Measurements from ENCODE around the gene WTIP. TPM values are rescaled to one million over a fixed set of nuclear protein-coding genes. Genes with fewer than 3 reads are reported as not detected.

Gene WTIP
- total and polyA plus RNA-seq, 2 of the 13 experiments (the other 11 are each of a cell fraction or from before 2014, with no cell fraction given): 15.0 to 18.1 TPM

- TF ChIP-seq ZNF280B (CRISPR knock-in tag; IDR thresholded peaks at IDR 0.05; ENCODE audit: borderline replicate concordance) (no peak; the same call in 1 of the 2 replicates), HOXA3 (CRISPR knock-in tag; IDR thresholded peaks at IDR 0.05) (peak; percentile 47; the same call in 1 of the 2 replicates), GFI1 (CRISPR knock-in tag; IDR thresholded peaks at IDR 0.05; ENCODE audit: borderline replicate concordance) (no peak), ZNF572 (CRISPR knock-in tag; IDR thresholded peaks at IDR 0.05) (no peak), SP140L (CRISPR knock-in tag; IDR thresholded peaks at IDR 0.05; ENCODE audit: borderline replicate concordance) (no peak), NFAT5 (CRISPR knock-in tag; IDR thresholded peaks at IDR 0.05) (no peak), PHF5A (CRISPR knock-in tag; IDR thresholded peaks at IDR 0.05; ENCODE audit: low read depth, unreplicated experiment) (no peak), RAD51 (IDR thresholded peaks at IDR 0.05; ENCODE audit: borderline replicate concordance) (no peak), GTF3A (CRISPR knock-in tag; conservative IDR thresholded peaks at IDR 0.05) (no peak), ZNF609 (CRISPR knock-in tag; IDR thresholded peaks at IDR 0.05; ENCODE audit: borderline replicate concordance) (no peak), ZXDC (CRISPR knock-in tag; IDR thresholded peaks at IDR 0.05) (no peak), ZIK1 (CRISPR knock-in tag; IDR thresholded peaks at IDR 0.05; ENCODE audit: borderline replicate concordance, low read depth) (no peak; the same call in 1 of the 2 replicates)
Measured at GRCh38 chr19:34501339-34502320, 20.1 kb downstream of the WTIP start (continued).
